ENCODE results near the gene AVEN. TPM values are rescaled to one million over a fixed set of nuclear protein-coding genes. Genes with fewer than 3 reads are reported as not detected.

The AVEN gene
- total RNA-seq, 3 donors from 2014 or later = 13.5 to 18.4 (median 13.8) TPM

DNA sequence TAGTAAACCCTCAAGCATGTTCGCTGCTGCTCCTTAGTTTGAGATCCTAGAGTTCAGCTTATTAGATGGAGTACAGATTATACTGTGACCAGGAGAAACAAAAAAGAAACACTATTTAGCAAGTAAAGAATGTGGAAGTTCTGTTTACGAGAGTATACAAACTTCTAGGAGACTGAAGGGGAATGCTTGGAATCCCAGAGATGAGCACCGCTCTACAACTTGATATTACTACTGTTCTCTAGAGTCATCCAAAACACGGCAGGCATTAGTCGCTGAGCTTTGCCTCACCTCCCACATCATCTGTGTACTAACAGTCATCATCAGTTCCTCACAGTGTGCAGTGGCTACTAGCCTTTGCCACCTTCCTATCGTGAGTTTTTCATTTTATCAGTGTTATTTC, 192.1 kb downstream of the AVEN start:
- intact Hi-C loops (cut with DNase I; ENCODE audit: low total_unique reads) = no loop called here
- TF ChIP-seq POLR2A (IDR thresholded peaks at IDR 0.05) = no peak
- TF ChIP-seq, protein P1, sequence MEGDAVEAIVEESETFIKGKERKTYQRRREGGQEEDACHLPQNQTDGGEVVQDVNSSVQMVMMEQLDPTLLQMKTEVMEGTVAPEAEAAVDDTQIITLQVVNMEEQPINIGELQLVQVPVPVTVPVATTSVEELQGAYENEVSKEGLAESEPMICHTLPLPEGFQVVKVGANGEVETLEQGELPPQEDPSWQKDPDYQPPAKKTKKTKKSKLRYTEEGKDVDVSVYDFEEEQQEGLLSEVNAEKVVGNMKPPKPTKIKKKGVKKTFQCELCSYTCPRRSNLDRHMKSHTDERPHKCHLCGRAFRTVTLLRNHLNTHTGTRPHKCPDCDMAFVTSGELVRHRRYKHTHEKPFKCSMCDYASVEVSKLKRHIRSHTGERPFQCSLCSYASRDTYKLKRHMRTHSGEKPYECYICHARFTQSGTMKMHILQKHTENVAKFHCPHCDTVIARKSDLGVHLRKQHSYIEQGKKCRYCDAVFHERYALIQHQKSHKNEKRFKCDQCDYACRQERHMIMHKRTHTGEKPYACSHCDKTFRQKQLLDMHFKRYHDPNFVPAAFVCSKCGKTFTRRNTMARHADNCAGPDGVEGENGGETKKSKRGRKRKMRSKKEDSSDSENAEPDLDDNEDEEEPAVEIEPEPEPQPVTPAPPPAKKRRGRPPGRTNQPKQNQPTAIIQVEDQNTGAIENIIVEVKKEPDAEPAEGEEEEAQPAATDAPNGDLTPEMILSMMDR (IDR thresholded peaks at IDR 0.05) = no peak
- TF ChIP-seq POLR2AphosphoS5 (IDR thresholded peaks at IDR 0.05) = no peak
- H3K27me3 ChIP-seq = no peaks in the 10 kb centered on the region
- H3K9me3 ChIP-seq = no peaks in the 10 kb centered on the region
- no peak overlapping the region for H3K27ac ChIP-seq
- H3K36me3 ChIP-seq = no peaks in the 10 kb centered on the region
- no peaks in the 10 kb centered on the region for H3K4me1 ChIP-seq
- no peak for DNase-seq (ENCODE audit: low spot score in 2 of 2)
- no peak overlapping the region for H3K4me3 ChIP-seq

DNA sequence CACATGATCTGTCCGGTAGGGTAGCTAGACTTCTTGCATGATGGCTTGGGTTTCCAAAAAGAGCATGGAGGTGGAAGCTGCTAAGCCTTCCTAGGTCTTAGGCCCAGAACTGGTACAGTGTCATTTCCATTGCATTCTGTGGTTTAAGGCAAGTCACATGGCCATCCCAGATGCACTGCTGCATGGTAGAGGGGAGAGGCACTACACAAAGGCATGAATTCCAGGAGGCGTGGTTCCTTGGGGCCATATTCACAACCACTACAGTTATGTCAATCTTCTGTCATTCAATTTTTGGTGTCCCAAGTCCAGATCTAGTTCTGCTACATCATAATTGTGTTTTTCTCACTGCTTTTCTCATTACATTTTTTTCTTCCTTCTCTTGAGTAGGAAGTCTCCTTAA, 192.9 kb downstream of the AVEN start:
- no peak for DNase-seq (ENCODE audit: low spot score in 2 of 2)
- Histone ChIP-seq H3K27me3 (no peaks in the 10 kb centered on the region), H3K27ac (no peak overlapping the region), H3K36me3 (no peaks in the 10 kb centered on the region), H3K9me3 (no peaks in the 10 kb centered on the region), H3K4me3 (no peak overlapping the region), H3K4me1 (no peaks in the 10 kb centered on the region)
- TF ChIP-seq, protein P1 (IDR thresholded peaks at IDR 0.05) = no peak
- TF ChIP-seq POLR2AphosphoS5 (IDR thresholded peaks at IDR 0.05) (no peak), POLR2A (IDR thresholded peaks at IDR 0.05) (no peak)
- intact Hi-C loops (cut with DNase I; ENCODE audit: low total_unique reads) = no loop called here

DNA sequence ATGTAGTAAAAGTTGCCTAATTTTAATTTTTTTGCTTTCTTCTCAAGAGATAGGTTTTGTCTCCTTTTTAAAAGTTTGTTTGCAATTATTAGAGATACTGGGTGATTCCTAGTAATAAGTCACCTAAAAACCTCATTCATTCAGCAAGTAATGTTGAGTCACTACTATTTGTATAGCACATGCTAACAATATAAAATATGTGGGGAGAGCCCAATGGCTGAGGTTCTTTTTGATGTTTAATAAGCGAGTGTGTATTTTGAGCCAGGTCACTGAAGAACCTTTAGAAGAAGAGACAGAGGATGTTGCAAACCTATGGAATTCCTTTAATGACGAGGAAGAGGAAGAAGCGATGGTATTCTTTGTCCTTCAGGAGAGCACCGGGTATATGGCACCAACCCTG, 194.4 kb downstream of the AVEN start:
- Histone ChIP-seq H3K27ac (no peak overlapping the region), H3K4me3 (no peak overlapping the region), H3K27me3 (no peaks in the 10 kb centered on the region), H3K36me3 (no peaks in the 10 kb centered on the region), H3K4me1 (no peaks in the 10 kb centered on the region), H3K9me3 (no peaks in the 10 kb centered on the region)
- no peak for TF ChIP-seq POLR2AphosphoS5 (IDR thresholded peaks at IDR 0.05)
- no peak for TF ChIP-seq POLR2A (IDR thresholded peaks at IDR 0.05)
- TF ChIP-seq, protein P1 (IDR thresholded peaks at IDR 0.05) = no peak
- no peak for DNase-seq (ENCODE audit: low spot score in 2 of 2)
- intact Hi-C loops (cut with DNase I; ENCODE audit: low total_unique reads) = no loop called here

DNA sequence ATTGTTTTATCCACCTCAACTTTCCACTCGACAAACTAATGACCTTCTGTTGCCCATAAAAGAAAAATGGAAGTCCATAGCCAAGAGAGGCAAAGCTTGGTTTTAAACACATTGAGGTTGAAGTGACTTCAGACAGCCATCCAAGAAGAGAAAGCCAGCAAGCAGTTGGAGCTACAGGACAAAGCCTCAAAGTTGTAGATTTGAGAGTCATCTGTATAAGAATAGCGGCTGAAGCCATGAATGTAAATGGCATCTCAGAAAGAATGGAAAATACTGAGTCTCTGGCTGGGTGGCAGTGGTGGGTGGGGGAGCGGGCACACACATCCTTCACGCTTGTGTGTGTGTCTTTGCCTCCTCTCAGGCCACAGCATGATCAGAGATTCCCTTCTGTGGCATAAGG, 194.8 kb downstream of the AVEN start:
- no peak for DNase-seq (ENCODE audit: low spot score in 2 of 2)
- Histone ChIP-seq H3K4me1 (no peaks in the 10 kb centered on the region), H3K9me3 (no peaks in the 10 kb centered on the region), H3K36me3 (no peaks in the 10 kb centered on the region), H3K27me3 (no peaks in the 10 kb centered on the region), H3K27ac (no peak overlapping the region), H3K4me3 (no peak overlapping the region)
- TF ChIP-seq POLR2AphosphoS5 (IDR thresholded peaks at IDR 0.05) (no peak), POLR2A (IDR thresholded peaks at IDR 0.05) (no peak)
- TF ChIP-seq, protein P1 (IDR thresholded peaks at IDR 0.05) = no peak
- intact Hi-C loops (cut with DNase I; ENCODE audit: low total_unique reads) = no loop called here

DNA sequence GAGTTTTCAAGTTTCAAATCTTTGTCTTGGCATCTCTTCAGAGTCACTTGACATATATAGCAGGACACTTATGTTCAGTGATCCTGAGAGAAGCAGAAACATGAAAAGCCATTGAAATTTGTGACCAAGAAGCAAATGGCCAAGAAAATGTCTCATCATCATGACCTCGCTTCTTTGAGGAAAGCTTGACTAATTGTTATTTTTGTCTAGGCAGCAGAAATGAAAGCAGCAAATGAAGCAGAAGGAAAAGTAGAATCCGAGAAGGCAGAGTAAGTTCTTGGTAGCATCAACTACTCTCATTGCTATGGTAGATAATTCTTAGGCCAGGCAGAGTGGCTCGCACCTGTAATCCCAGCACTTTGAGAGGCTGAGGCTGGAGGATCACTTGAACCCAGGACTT, 198.4 kb downstream of the AVEN start:
- H3K9me3 ChIP-seq = no peaks in the 10 kb centered on the region
- H3K4me1 ChIP-seq = no peaks in the 10 kb centered on the region
- intact Hi-C loops (cut with DNase I; ENCODE audit: low total_unique reads) = no loop called here
- no peaks in the 10 kb centered on the region for H3K36me3 ChIP-seq
- H3K4me3 ChIP-seq = no peak overlapping the region
- DNase-seq (ENCODE audit: low spot score in 2 of 2) = no peak
- TF ChIP-seq, protein P1 (IDR thresholded peaks at IDR 0.05) = no peak
- TF ChIP-seq POLR2A (IDR thresholded peaks at IDR 0.05) (no peak), POLR2AphosphoS5 (IDR thresholded peaks at IDR 0.05) (no peak)
- H3K27ac ChIP-seq = no peak overlapping the region
- no peaks in the 10 kb centered on the region for H3K27me3 ChIP-seq

All from breast epithelium (tissue), 4 donors.